Measurements from ENCODE around the gene FOXD1.

Gene FOXD1

GRCh38 chr5:73440262-73440661, 8.3 kb downstream of the FOXD1 start:
- no peak for DNase-seq (ENCODE audit: low read depth)

- no peak for DNase-seq (ENCODE audit: low read depth)
These were observed 9.7 kb downstream of the FOXD1 start for GRCh38 chr5:73438645-73439470.

- no peak for DNase-seq (ENCODE audit: low read depth)
These were observed 10.6 kb downstream of the FOXD1 start for GRCh38 chr5:73437777-73438644.

GRCh38 chr5:73437101-73437776, 11.3 kb downstream of the FOXD1 start:
- DNase-seq (ENCODE audit: low read depth), result no peak

GRCh38 chr5:73436535-73437100, 12.0 kb downstream of the FOXD1 start:
- no peak for DNase-seq (ENCODE audit: low read depth)

- DNase-seq (ENCODE audit: low read depth), result no peak
These were observed 12.6 kb downstream of the FOXD1 start for GRCh38 chr5:73435759-73436534.

- DNase-seq (ENCODE audit: low read depth), result no peak
These were observed 13.7 kb downstream of the FOXD1 start for GRCh38 chr5:73434907-73435306.

- no peak for DNase-seq (ENCODE audit: low read depth)
These were observed 14.1 kb downstream of the FOXD1 start for GRCh38 chr5:73434461-73434860.

GRCh38 chr5:73433982-73434342, 14.6 kb downstream of the FOXD1 start:
- DNase-seq (ENCODE audit: low read depth), result no peak

GRCh38 chr5:73433272-73433981, 15.2 kb downstream of the FOXD1 start:
- no peak for DNase-seq (ENCODE audit: low read depth)

- no peak for DNase-seq (ENCODE audit: low read depth)
These were observed 17.2 kb downstream of the FOXD1 start for GRCh38 chr5:73431204-73431851.

GRCh38 chr5:73426034-73426433, 22.5 kb downstream of the FOXD1 start:
- no peak for DNase-seq (ENCODE audit: low read depth)

- no peak for DNase-seq (ENCODE audit: low read depth)
These were observed 24.0 kb downstream of the FOXD1 start for GRCh38 chr5:73424556-73424977.

GRCh38 chr5:73422164-73422563, 26.4 kb downstream of the FOXD1 start:
- no peak for DNase-seq (ENCODE audit: low read depth)

- no peak for DNase-seq (ENCODE audit: low read depth)
These were observed 27.9 kb downstream of the FOXD1 start for GRCh38 chr5:73420666-73421065.

GRCh38 chr5:73419465-73420390, 28.8 kb downstream of the FOXD1 start:
- DNase-seq (ENCODE audit: low read depth), result no peak

GRCh38 chr5:73419117-73419464, 29.5 kb downstream of the FOXD1 start:
- DNase-seq (ENCODE audit: low read depth), result no peak

- DNase-seq (ENCODE audit: low read depth), result no peak
These were observed 30.3 kb downstream of the FOXD1 start for GRCh38 chr5:73418244-73418691.

Measured in stimulated activated CD8-positive, alpha-beta memory T cell treated with anti-CD3 and anti-CD28 coated beads, Interleukin-12 subunit alpha, Interleukin-12 subunit beta, amount 100 ng/mL, for 4 hours (primary cell).